HUDEP-2 (cell line): ENCODE data around the gene SNED1.

ENCODE experiments used
- DNase-seq, 76 experiments: peaks; one replicate each; lab custom pipeline; 2025; ENCODE audit not compliant: unreplicated experiment in 76 of 76; lab: John Stamatoyannopoulos, UW

The SNED1 gene

DNA sequence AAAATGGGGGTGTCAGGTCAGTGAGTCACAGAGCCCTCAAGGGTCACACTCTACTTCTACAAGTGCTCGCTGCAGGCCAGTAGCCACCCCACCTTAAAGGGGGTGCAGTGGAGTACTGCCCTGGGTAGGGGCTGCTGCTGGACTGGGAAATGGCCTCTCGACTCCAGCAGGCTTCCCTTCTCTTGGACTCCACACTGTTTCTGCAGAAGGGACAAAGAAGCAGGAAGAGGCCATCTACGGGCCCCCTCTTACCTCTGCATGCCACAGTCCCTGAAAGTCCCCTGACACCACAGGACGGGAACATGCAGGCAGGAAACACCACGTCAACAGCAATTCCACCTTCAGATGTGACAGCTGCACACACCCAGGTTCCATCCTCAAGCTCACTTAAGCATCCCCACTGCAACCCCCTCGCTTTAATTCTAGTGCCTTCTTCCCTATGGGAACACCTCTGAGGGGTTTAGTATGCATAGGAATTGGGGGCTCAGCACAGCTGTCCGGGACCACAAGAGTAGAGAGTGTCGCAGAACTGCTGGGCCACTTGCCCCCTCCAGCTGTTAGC, 22.3 kb downstream of the SNED1 start:
- no peak for DNase-seq

- no peak for DNase-seq
Observed at GRCh38 chr2:241025639-241026038, 27.2 kb downstream of the SNED1 start.

DNA sequence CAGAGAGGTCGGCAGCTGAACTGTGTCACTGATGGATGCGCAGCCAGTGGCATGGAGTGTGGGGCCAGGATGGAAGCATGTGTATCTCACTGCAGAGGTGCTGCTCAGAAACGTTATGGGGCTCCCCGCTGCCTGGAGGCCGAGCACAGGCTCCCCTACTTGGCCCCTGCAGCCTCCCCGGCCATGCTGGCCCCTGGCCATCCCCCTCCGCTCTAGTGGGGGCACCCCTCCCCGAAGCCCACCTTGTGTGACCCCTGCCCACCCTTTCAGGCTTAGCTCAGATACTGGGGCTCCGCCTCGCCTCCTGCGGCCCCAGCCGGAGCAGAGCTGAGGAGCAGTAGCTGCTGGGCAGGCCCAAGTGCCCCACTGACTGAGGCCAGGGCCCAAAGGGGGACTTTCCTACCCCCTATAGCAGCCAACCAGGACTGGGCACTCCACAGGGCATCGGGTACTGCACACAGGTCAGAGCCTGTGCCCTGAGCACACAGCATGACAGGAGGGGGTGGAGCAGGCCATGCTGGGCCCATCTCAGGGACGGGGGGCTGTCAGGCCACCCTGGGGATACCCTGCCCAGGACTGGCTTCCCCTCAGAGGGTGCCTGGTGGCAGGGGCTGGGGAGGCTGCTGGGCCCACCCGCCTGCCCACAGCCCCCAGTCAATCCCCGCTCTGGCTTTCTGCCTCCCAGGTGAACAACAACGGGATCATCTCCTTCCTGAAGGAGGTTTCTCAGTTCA, 31.3 kb downstream of the SNED1 start:
- DNase-seq, result no peak

DNA sequence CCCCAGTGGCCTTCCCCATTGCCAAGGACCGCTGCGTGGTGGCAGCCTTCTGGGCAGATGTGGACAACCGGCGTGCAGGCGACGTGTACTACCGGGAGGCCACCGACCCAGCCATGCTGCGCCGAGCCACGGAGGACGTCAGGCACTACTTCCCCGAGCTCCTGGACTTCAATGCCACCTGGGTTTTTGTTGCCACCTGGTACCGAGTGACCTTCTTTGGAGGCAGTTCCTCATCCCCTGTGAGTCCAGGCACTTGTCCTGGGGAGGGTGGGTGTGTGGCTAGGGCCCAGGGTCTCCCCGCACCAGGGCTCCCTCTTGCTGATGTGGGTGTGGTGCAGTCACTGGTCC, 31.9 kb downstream of the SNED1 start:
- DNase-seq, result no peak

- no peak for DNase-seq
Observed at GRCh38 chr2:241030883-241031282, 32.5 kb downstream of the SNED1 start.

DNA sequence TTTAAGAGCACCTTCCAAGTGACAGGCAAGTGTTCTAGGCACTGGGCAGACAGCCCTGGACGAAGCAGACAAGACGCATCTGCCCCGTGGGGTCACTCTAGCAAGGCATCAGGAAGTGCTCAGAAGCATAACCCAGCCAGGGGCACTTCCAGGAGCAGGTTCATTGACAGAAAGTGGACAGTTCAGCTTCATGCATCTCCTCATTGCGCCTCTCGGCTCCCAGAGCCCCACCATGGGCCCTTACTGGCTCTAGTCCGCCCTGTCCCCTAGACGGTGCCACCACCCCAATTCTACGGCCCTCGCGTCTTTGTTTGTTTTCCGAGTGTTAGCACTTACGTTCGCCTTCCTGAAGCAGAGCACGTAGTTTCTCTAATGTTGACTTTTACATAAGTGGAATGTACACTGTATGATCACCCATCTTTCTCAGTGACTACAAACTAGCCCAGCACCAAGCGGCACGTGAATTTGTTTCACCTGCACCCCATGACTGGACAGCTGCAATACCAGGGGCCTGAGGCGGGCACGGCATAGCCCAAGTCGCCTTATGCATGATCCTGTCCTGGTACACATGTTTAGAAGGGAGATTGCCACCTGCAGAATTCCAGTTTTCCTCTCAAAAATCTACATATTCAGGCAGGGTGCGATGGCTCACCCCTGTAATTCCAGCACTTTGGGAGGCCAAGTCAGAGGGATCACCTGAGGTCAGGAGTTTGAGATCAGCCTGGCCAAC, 33.2 kb downstream of the SNED1 start:
- no peak for DNase-seq

GRCh38 chr2:241033336-241033987, 35.0 kb downstream of the SNED1 start:
- DNase-seq, result no peak

GRCh38 chr2:241033994-241034393, 35.6 kb downstream of the SNED1 start:
- no peak for DNase-seq

GRCh38 chr2:241034490-241035141, 36.2 kb downstream of the SNED1 start:
- DNase-seq, result no peak

GRCh38 chr2:241035142-241035817, 36.9 kb downstream of the SNED1 start:
- no peak for DNase-seq

DNA sequence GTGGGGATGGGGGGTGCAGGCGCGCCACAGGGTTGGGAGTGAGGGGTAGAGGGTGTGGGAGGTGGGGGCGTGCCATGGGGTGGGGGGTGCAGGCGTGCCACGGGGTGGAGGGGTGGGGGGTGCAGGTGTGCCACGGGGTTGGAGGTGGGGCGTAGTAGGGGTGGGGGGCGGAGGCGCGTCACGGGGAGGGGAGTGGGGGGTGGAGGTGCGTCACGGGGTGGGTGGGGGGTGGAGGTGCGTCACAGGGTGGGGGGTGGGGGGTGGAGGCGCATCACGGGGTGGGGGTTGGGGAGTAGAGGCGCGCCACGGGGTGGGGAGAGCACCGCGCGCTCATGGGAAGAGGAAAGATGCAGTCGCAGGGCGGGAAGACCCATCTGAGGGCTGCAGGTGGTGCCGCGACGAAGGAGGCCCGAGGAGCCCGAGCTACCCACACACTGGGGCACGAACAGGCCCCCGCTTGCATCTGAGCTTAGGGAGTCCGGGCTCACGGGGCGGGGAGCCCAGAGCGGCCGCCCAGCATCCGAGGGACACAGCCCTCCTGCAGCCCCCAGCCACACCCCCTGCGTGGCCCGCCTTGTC, 37.5 kb downstream of the SNED1 start:
- DNase-seq, result no peak

GRCh38 chr2:241036397-241036963, 38.1 kb downstream of the SNED1 start:
- no peak for DNase-seq

GRCh38 chr2:241036964-241037421, 38.6 kb downstream of the SNED1 start:
- DNase-seq, result no peak

DNA sequence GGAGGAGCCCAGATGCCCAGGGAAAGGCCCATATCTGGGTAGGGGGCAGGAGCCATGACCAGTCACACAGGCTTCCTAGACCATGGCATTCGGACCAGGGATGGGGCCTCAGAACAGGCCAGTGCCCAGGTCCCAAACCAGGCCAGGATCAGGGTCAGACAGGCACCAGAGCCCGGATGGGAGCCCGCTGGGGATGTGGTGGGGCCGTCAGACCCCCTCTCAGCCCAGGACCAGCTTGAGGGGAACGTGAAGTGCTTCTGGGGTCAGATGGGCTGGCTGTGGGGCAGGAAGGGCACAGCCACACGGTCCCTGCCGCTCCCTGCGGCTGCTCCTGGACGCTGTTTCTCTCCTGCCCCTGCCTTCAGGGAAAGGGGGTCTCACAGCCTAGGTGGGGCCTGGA, 39.1 kb downstream of the SNED1 start:
- DNase-seq, result no peak

DNA sequence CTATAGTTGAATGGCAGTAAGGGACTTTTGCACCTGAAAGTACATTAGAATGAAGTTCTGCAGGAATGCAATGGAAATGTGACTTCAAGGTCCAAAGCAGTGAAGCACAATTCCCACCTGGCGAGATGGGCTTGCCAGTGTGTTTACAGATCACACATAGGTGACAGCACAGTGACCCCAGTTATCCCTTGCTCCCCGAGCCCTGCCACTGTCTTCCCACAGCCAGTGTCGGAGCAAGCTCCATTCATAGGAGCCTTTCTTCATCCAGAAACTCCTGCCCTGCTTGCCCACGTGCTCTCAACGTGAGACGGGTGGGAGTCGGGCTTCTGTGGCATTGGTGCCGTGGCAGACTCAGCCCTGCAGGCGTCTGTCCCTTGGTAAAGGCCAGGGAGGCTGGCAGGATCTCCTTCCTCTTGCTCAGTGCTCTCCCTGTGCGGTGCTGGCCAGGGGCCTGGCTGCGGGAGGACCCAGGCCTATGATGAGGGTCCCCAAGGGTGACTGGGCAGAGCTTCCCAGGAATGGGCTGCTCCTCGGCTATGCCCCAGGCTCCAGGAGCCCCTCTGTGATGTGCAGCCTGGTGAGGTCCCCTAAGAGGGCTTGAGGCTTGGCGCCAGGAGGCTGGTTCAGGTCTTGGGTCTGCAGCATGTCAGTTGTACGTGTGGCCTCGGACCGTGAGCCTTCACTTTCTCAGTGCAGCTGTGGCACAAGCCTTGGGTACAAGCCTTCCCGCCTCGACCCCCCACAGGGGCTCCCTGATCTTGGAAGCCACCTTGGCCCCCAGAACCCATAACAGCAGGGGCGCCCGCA, 40.2 kb downstream of the SNED1 start:
- DNase-seq, result no peak

DNA sequence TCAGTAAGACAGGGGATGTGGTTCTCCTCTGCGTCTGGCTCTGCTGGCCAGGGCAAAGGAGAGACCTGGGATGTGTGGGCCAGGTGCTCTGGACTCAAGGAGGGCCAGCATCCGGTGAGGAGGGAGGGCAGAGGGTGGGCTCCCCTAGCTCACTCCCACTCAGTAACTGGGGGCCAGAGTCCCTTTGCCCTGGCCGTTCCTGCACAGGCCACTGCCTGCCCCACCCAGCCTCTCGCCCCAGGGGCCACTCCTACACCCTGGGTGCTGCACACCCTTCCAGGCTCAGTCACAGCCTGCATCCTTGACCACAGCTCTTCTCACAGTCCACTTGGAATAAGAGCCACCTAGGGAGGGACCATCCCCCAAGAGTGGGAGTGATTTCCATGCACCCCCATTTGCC, 41.0 kb downstream of the SNED1 start:
- no peak for DNase-seq

- DNase-seq, result no peak
Observed at GRCh38 chr2:241040081-241040803, 41.8 kb downstream of the SNED1 start.

DNA sequence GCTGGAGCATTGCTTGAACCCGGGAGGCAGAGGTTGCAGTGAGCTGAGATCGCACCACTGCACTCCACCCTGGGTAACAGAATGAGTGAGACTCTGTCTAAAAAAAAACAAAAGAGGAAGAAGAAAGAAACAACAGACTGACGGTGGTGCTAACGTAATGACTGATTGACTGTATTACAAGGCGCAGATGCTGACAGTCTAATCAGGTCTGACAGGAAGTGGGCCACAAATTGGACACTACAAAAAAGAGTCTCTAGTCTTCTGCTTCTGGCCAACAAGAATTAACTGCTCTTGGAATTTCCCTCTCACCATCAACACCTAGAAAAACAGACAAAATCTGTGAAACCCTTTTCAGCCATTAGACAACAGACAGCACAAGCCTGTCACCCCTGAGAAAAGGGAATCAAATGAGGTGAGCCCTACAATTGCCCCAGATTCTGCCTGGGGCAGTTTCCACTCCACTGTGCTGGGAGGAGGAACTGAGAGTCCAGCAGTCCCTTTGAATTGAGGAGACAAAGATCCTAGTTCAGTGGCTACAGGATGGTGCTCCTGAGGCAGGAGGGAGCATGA, 43.3 kb downstream of the SNED1 start:
- no peak for DNase-seq
